Kidney glomerular epithelial cell (primary cell): ENCODE measurements around the gene LBHD1.

Experiments used
- DNase-seq: peaks from one replicate; lab custom pipeline; 2025; lab: John Stamatoyannopoulos, UW

Gene LBHD1

DNA sequence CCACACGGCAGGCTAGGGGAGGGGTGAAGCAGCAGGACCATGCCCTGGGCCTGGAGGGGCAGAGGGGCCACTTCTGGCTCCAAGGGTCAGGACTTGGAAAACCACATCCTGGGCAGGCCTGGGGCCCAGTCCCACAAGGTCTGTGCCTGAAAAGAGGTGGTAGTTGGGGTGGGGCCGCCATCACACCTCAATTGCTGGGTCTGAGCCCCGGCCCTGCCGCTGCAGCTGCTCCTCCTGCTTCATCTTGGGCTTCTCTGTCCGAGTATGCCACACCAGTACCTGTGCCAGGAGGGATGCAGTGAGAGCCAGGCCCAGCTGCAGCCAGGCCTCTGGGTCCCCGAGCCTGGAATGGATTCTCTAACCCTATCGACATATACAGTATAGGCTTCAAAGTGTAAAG is 56.5 kb downstream of the LBHD1 start:
- DNase-seq = no peak

DNA sequence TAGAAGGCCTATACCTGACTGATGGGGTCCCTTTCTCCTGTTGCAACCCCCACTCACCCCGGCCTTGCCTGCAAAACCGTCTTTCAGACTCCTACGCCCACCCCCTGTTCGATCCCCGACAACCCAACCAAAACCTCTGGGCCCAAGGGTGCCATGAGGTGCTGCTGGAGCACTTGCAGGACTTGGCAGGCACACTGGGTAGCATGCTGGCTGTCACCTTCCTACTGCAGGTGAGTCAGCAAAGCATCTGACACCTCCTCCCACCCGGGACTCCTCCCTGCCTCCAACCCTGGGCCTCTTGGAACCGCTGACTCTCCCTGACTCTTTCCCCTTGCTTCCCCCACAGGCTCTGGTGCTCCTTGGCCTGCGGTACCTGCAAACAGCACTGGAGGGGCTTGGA is 57.8 kb downstream of the LBHD1 start:
- DNase-seq = peak; percentile 30

DNA sequence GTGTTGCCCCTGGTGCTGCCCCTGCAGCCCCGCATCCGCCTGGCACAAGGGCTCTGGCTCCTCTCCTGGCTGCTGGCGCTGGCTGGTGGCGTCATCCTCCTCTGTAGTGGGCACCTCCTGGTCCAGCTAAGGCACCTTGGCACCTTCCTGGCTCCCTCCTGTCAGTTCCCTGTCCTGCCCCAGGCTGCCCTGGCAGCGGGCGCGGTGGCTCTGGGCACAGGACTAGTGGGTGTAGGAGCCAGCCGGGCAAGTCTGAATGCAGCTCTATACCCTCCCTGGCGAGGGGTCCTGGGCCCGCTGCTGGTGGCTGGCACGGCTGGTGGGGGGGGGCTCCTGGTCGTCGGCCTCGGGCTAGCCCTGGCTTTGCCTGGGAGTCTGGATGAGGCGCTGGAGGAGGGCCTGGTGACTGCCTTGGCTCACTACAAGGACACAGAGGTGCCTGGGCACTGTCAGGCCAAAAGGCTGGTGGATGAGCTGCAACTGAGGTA is 58.7 kb downstream of the LBHD1 start:
- no peak for DNase-seq
